Hepatocyte (in vitro differentiated cells): ENCODE measurements around the gene FRMD4B.

Source experiments
- EZH2 ChIP-seq: fragments of 200-600 bp; sonication (generic); IDR thresholded peaks from 2 replicates; pipeline ENCODE4 v1.6.1; 2016; ENCODE audit warnings: antibody characterized with exemption, mild to moderate bottlenecking, borderline replicate concordance
- TF ChIP-seq, protein P1 (sequence below): fragments of 200-600 bp; sonication (generic); IDR thresholded peaks from 2 replicates; pipeline ENCODE4 v1.5.1; 2016; ENCODE audit warnings: antibody characterized with exemption, mild to moderate bottlenecking; ENCODE audit not compliant: poor library complexity

DNA sequence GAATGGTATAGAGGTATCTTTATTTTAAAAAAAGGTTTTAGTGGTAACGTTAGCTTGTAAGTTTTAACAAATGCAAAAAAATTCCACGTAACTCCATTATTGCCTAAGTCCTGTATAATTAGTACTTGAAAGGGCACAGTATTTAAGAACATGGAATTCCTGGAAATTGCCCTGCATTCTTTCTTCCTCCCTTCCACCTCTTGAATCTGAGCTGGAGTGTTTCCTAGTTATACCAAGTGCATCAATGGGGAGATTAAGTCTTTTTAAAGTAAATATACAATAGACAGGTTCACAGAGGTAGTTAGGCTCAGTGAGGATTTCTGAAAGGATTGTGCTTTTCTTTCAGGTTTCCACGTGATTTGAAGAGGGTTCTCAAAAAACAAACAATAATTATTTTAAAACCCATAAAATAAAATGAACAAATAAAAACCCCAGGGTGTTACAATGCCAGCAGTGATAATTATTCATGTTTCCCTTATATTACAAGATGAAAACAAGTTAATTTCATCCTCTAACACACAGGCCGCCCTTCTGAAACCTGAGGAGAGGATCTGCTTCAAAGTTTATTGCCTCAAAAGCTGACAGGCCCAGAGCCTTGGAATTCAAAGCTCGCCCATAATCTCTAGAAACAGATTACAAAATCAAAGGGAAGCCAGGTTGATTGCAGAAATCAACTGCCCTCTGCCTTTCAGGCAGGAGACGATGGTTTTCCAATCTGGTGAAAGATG is 134.6 kb downstream of the FRMD4B start:
- TF ChIP-seq, protein P1, sequence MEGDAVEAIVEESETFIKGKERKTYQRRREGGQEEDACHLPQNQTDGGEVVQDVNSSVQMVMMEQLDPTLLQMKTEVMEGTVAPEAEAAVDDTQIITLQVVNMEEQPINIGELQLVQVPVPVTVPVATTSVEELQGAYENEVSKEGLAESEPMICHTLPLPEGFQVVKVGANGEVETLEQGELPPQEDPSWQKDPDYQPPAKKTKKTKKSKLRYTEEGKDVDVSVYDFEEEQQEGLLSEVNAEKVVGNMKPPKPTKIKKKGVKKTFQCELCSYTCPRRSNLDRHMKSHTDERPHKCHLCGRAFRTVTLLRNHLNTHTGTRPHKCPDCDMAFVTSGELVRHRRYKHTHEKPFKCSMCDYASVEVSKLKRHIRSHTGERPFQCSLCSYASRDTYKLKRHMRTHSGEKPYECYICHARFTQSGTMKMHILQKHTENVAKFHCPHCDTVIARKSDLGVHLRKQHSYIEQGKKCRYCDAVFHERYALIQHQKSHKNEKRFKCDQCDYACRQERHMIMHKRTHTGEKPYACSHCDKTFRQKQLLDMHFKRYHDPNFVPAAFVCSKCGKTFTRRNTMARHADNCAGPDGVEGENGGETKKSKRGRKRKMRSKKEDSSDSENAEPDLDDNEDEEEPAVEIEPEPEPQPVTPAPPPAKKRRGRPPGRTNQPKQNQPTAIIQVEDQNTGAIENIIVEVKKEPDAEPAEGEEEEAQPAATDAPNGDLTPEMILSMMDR: no peak
- TF ChIP-seq EZH2: no peak
